ENCODE results near the gene PRCP.

PRCP gene

GRCh38 chr11:82776377-82776776 lies 123.9 kb downstream of the PRCP start:
- Histone ChIP-seq H3K4me3 (ENCODE audit: low read length) (no peak overlapping the region), H3K4me1 (ENCODE audit: control insufficient read depth, insufficient read depth, low read length) (no peaks in the 10 kb centered on the region), H3K36me3 (ENCODE audit: control insufficient read depth, insufficient read depth, low read length) (no peaks in the 10 kb centered on the region), H3K27ac (ENCODE audit: low read depth, low read length) (no peak overlapping the region), H3K27me3 (ENCODE audit: control insufficient read depth, insufficient read depth, low read length) (no peaks in the 10 kb centered on the region), H3K9ac (ENCODE audit: low read length) (no peak overlapping the region)

GRCh38 chr11:82775736-82776346 lies 124.4 kb downstream of the PRCP start:
- Histone ChIP-seq H3K4me3 (ENCODE audit: low read length) (no peak overlapping the region), H3K4me1 (ENCODE audit: control insufficient read depth, insufficient read depth, low read length) (no peaks in the 10 kb centered on the region), H3K27me3 (ENCODE audit: control insufficient read depth, insufficient read depth, low read length) (no peaks in the 10 kb centered on the region), H3K36me3 (ENCODE audit: control insufficient read depth, insufficient read depth, low read length) (no peaks in the 10 kb centered on the region), H3K9ac (ENCODE audit: low read length) (no peak overlapping the region), H3K27ac (ENCODE audit: low read depth, low read length) (no peak overlapping the region)

GRCh38 chr11:82775218-82775617 lies 125.0 kb downstream of the PRCP start:
- Histone ChIP-seq H3K4me1 (ENCODE audit: control insufficient read depth, insufficient read depth, low read length) (no peaks in the 10 kb centered on the region), H3K36me3 (ENCODE audit: control insufficient read depth, insufficient read depth, low read length) (no peaks in the 10 kb centered on the region), H3K27me3 (ENCODE audit: control insufficient read depth, insufficient read depth, low read length) (no peaks in the 10 kb centered on the region), H3K9ac (ENCODE audit: low read length) (no peak overlapping the region), H3K27ac (ENCODE audit: low read depth, low read length) (no peak overlapping the region), H3K4me3 (ENCODE audit: low read length) (no peak overlapping the region)
